HG02678 (cell line): Measurements from ENCODE around the gene BRCA2.

Experiments used
- ATAC-seq: cut with Tn5 transposase; IDR thresholded peaks from one replicate; pipeline ENCODE4 v1.9.1; 2021; ENCODE audit warnings: mild to moderate bottlenecking, moderate library complexity; ENCODE audit not compliant: unreplicated experiment

BRCA2 gene, protein sequence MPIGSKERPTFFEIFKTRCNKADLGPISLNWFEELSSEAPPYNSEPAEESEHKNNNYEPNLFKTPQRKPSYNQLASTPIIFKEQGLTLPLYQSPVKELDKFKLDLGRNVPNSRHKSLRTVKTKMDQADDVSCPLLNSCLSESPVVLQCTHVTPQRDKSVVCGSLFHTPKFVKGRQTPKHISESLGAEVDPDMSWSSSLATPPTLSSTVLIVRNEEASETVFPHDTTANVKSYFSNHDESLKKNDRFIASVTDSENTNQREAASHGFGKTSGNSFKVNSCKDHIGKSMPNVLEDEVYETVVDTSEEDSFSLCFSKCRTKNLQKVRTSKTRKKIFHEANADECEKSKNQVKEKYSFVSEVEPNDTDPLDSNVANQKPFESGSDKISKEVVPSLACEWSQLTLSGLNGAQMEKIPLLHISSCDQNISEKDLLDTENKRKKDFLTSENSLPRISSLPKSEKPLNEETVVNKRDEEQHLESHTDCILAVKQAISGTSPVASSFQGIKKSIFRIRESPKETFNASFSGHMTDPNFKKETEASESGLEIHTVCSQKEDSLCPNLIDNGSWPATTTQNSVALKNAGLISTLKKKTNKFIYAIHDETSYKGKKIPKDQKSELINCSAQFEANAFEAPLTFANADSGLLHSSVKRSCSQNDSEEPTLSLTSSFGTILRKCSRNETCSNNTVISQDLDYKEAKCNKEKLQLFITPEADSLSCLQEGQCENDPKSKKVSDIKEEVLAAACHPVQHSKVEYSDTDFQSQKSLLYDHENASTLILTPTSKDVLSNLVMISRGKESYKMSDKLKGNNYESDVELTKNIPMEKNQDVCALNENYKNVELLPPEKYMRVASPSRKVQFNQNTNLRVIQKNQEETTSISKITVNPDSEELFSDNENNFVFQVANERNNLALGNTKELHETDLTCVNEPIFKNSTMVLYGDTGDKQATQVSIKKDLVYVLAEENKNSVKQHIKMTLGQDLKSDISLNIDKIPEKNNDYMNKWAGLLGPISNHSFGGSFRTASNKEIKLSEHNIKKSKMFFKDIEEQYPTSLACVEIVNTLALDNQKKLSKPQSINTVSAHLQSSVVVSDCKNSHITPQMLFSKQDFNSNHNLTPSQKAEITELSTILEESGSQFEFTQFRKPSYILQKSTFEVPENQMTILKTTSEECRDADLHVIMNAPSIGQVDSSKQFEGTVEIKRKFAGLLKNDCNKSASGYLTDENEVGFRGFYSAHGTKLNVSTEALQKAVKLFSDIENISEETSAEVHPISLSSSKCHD (N-terminal part only)

DNA sequence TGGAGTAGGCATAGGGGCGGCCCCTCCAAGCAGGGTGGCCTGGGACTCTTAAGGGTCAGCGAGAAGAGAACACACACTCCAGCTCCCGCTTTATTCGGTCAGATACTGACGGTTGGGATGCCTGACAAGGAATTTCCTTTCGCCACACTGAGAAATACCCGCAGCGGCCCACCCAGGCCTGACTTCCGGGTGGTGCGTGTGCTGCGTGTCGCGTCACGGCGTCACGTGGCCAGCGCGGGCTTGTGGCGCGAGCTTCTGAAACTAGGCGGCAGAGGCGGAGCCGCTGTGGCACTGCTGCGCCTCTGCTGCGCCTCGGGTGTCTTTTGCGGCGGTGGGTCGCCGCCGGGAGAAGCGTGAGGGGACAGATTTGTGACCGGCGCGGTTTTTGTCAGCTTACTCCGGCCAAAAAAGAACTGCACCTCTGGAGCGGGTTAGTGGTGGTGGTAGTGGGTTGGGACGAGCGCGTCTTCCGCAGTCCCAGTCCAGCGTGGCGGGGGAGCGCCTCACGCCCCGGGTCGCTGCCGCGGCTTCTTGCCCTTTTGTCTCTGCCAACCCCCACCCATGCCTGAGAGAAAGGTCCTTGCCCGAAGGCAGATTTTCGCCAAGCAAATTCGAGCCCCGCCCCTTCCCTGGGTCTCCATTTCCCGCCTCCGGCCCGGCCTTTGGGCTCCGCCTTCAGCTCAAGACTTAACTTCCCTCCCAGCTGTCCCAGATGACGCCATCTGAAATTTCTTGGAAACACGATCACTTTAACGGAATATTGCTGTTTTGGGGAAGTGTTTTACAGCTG, at the start of gene BRCA2, which contains the start of gene ZAR1L:
BRCA2 (plus strand) TSS at position 271 of the 790 bp plus-strand sequence. CDS start 953 bp downstream, outside the sequence.
ZAR1L (minus strand) TSS at position 126 of the 790 bp plus-strand sequence. CDS start 3,438 bp downstream, outside the sequence.
- ATAC-seq, result peak; percentile 94

GRCh38 chr13:32265726-32266125, 49.6 kb upstream of the BRCA2 start:
- no peak for ATAC-seq

GRCh38 chr13:32266130-32266529, 49.2 kb upstream of the BRCA2 start:
- ATAC-seq, result no peak

DNA sequence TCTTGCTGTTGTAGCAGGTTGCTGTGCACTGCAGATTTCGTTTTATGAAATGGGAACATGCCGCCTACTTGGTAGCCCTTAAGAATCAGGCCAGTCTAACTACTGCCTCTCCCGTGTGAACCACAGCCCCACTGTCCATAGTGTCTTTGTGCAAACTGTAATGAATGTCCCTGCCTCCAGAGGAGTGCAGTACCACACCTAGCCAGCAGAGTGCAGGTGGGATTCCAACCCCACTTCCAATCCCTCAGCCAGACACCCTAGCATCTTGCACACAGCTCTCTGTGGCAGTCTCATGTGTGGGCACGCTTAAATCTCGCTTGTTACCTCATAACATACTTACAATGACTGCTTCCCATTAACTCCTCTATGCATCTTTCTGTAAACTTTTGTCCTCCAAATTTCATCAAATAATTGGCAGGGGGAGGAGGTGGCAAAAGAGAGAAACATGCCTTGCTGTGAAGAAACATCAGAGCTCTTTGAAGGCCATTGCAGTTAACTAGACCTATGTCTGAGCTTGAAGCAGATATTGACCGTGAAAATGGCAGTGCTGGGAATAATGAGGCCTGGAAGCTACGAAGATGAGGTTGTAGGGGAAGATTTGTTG, 47.4 kb upstream of the BRCA2 start:
- peak; percentile 94 for ATAC-seq

- no peak for ATAC-seq
Observed at GRCh38 chr13:32272021-32272683, 43.2 kb upstream of the BRCA2 start.

DNA sequence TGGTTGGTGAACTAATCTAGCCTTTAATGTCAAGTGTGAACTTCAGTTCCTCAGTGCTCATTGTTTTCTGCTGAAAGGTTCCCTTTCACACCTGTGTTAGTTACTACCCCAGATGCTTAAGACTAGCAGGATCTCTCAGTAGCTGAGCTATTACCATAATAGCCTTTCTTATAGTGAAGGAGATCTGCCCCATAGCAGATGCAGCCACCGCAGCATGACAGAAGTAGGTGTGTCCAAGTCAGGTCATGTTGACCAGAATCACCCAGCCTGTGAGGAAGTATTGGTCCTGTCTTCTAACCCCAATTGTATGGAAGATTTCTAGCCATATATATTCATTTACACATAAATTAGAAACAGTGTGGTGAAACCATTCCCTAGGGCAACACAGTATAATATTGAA, 37.5 kb upstream of the BRCA2 start:
- no peak for ATAC-seq

DNA sequence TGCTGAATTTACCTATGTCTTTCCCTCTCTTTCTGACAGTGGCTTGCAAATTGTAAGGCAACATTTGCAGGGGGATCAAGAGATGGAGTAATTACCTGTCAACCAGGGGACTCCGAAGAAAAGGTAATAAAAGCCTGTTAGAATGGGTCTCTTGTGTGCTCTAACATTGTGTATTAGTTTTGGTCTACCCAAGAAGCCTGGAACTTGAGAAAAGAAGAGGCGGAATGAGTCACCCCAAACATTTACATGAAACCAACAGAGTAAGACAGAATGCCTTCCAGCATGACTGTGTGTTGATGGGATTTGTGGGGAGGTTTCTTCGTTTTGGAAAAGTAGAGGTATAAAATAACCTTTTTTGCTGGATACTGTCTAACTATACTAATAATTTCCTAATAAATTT, 36.9 kb upstream of the BRCA2 start:
- no peak for ATAC-seq

DNA sequence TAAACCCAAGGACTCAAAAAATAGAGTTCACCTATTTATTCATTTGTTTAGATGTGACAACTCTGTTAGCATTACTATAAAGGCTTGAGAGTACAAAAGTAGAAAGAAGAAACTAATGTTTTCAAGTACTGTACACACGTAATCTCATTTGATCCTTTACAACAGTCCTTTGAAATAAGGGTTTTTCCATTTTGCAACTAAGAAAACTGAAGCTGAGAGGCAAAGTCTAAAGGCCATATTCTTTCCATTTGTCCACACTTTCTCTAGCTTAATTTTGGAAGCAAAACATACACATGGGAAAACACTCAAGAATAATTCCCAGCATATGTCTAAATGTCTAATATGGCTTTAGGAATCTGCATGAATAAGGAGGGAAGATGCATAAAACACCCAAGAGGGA, 34.2 kb upstream of the BRCA2 start:
- no peak for ATAC-seq

GRCh38 chr13:32282096-32282711, 33.1 kb upstream of the BRCA2 start:
- ATAC-seq, result no peak

DNA sequence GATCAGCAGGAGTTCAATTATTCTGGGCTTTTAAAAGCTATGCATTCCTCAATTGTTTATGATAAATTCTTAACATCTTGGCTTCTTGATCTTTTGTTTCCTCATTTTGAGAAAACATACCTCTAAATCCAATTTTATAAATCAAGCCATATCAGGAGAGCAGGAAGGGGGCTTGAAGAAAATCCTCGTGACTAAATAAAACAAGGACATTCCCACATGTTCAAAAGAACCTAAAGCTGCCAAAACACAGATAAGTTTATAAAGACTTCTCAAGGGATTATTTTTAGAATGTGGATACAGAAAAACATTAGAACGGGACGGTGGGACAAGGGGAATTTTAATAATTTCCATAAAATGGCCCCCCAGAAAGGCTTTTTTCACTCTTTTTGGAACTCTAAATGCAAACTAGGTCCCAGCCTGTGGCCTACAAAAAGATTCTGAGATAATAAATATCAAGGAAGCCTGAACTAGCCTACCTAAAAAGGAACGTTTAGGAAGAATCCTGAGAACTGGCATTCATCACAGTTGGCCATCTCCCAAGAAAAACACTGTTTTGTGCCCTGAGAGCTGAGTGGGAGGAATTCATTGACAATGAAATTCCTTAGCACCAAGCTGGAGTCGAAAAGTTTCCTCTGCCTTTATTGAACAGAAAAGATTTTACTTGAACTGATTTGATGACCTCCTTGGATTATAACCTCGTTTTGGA, 30.2 kb upstream of the BRCA2 start:
- ATAC-seq, result no peak

DNA sequence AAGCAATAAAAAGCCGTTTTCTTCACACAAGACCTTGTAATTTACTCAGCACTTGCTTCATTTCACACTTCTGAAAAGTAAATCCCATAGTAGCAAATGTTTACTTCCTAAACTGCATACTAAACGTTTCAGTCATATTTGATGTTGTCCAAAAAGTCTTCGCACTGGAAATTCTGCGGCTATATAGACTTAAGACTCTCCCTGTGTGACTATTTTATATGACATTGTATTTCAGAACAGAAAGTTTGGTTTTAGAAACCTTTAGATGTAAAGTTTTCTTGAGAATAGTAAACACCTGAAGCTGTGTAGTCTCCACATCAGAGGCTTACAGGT, 29.7 kb upstream of the BRCA2 start:
- ATAC-seq, result no peak

- no peak for ATAC-seq
Observed at GRCh38 chr13:32297206-32297605, 18.1 kb upstream of the BRCA2 start.

DNA sequence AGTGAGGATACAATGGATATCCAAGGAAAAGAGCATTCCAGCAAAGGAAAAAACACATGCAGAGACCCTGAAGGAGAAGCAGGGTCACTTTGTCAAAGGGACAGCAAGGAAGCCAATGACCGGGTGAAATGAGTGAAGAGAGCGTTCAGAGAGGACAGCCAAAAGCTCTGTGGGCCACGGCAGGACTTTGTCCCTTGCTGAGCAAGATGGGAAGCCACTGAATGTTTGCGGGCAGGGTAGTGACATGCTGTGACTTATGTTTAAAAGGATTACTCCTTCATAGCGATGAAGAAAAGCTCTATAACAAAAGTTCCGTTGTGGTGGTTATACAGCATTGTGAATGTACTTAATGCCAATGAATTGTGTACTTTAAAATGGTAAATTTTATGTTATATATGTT, 16.6 kb upstream of the BRCA2 start:
- no peak for ATAC-seq

DNA sequence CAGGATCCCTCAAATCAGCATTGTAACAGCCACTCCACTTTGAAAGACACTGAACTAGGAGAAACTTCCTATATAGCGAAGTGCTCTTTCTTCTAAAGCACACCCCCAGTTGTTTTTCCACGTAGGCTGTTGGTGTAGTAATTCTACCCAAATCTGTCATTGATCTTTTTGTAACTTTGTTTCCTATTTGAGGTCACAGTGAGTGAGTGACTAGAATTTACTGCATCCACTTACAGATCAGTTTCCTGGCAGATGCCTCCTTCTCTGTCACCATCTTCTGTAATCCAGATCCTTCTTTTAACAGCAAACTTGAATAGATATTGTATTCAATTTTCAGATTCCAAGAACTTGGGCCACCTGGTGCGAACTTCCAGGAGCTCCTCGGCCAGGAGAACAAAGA, 15.4 kb upstream of the BRCA2 start:
- no peak for ATAC-seq

DNA sequence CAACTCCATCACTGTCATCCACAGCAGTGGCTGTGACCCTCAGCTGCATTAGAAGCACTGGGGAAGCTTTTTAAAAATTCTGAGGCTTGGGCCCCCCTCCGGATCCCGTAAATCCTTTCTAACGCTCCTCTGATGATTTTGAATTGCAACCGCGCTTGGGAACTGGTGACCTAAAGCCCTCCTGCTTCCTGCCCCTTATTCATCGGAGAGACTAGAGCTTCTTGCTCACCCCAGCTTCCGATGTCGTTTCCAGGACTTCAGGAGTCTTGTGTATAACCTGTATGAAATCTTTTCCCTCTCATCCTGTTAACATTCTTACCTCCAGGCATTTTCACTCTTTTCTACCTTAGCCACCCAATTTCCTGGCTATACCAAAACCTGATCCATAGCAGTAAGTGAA, 14.9 kb upstream of the BRCA2 start:
- ATAC-seq, result no peak

DNA sequence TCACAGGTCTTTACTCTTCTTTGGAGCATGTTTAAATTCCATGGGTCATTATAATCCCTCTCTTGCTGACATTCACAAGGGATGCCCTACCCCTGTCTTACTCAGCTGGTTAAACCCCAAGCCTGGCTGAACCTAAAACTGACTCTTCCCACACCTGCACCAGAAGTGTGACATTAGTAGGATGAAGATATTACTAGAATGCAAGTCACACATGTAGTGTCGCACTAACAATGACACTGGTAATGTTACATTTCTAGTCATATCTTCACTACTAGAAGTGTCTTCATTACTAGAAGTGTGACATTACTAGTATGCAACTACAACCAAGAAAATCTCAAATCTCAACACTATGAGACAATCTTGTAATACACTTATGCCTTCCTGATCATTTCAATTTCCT, 14.4 kb upstream of the BRCA2 start:
- ATAC-seq, result no peak

- ATAC-seq, result no peak
Observed at GRCh38 chr13:32302461-32302860, 12.8 kb upstream of the BRCA2 start.

DNA sequence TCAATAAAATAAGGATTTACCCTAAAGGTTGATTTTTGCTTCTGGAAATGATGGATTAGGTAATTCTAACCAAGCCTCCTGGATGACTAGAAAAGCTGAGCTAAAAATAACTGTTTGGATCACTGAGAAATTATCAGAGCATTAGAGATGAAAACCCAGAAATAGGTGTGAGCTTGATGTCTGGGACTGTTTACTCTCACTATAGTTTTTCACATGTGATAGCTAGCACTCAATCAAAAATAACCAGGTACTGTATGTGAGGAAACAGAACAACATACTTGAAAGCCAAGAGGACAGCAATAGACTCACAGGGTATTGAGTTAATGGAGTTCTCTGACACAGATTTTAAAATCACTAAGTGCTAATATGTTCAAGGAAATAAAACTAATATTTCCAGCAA, 9.7 kb upstream of the BRCA2 start:
- no peak for ATAC-seq
